SK-N-MC (cell line): ENCODE measurements around the gene SCN9A.

Experiments used
- EZH2 ChIP-seq: fragments of 200-600 bp; sonication (generic); IDR thresholded peaks from one replicate; pipeline ENCODE4 v1.6.1; 2017; ENCODE audit warnings: antibody characterized with exemption
- POLR2AphosphoS5 ChIP-seq: IDR thresholded peaks from 2 replicates; pipeline ENCODE4 v1.6.1; 2012; ENCODE audit warnings: mild to moderate bottlenecking, low read depth, low read length, borderline replicate concordance

DNA sequence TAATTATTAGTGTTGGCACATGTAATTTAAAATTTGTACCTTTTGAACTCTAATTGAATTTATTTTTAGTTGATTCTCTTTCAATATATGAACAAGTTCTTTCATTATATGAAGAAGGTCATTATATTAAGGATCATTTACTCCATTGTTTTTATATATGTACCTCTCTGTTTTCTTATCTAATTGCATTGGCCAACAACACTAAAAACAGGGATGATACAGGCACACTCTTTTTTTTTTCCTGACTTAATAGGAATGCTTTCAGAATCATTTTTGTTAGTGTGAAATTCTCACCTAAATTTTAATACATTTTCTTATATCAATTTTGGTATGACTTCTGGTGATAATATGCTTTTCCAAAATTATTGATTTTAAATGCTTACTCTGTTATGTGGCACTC lies 173.0 kb downstream of the SCN9A start:
- TF ChIP-seq EZH2 = no peak
- no peak for TF ChIP-seq POLR2AphosphoS5
